ENCODE data around the gene LRP5. TPM values are rescaled to one million over a fixed set of nuclear protein-coding genes. Genes with fewer than 3 reads are reported as not detected.

LRP5 gene
- polyA plus RNA-seq, 3 donors from 2014 or later: 0.03 to 1.2 (median 0.66) TPM

- no peak overlapping the region for H3K27ac Mint-ChIP-seq
These were observed 46.0 kb downstream of the LRP5 start for GRCh38 chr11:68358416-68358815.

GRCh38 chr11:68361702-68362101 is 49.3 kb downstream of the LRP5 start:
- no peaks in the 10 kb centered on the region for H3K36me3 Mint-ChIP-seq

More at GRCh38 chr11:68358416-68358815, 46.0 kb downstream of the LRP5 start:
- Mint-ChIP-seq H3K36me3 (no peaks in the 10 kb centered on the region), H3K27me3 (ENCODE audit: low read depth in 3 of 3) (peaks cover 3 to 5% (median 3%) of the 10 kb centered on the region in 3 donors), H3K9me3 (no peaks in the 10 kb centered on the region), H3K4me3 (no peak overlapping the region), H3K4me1 (no peaks in the 10 kb centered on the region)
- no peak for DNase-seq

GRCh38 chr11:68362801-68363379 is 50.5 kb downstream of the LRP5 start:
- Mint-ChIP-seq H3K4me3 (no peak overlapping the region), H3K27me3 (ENCODE audit: low read depth in 3 of 3) (peaks cover 3 to 6% (median 3%) of the 10 kb centered on the region in 3 donors), H3K4me1 (no peaks in the 10 kb centered on the region), H3K9me3 (no peaks in the 10 kb centered on the region), H3K27ac (no peak overlapping the region), H3K36me3 (no peaks in the 10 kb centered on the region)
- DNase-seq: no peak

More at GRCh38 chr11:68361702-68362101, 49.3 kb downstream of the LRP5 start:
- Mint-ChIP-seq H3K27ac (no peak overlapping the region), H3K27me3 (ENCODE audit: low read depth in 3 of 3) (peaks cover 0 to 6% (median 5%) of the 10 kb centered on the region in 3 donors), H3K4me3 (no peak overlapping the region), H3K9me3 (no peaks in the 10 kb centered on the region), H3K4me1 (no peaks in the 10 kb centered on the region)
- DNase-seq: no peak

- Mint-ChIP-seq H3K36me3 (no peaks in the 10 kb centered on the region), H3K4me1 (no peaks in the 10 kb centered on the region), H3K4me3 (no peak overlapping the region), H3K9me3 (no peaks in the 10 kb centered on the region), H3K27ac (no peak overlapping the region), H3K27me3 (ENCODE audit: low read depth in 3 of 3) (peaks cover 3% of the 10 kb centered on the region in 3 donors)
- DNase-seq: no peak
These were observed 51.4 kb downstream of the LRP5 start for GRCh38 chr11:68363776-68364175.

GRCh38 chr11:68364581-68364980 is 52.2 kb downstream of the LRP5 start:
- no peaks in the 10 kb centered on the region for H3K9me3 Mint-ChIP-seq
- H3K4me3 Mint-ChIP-seq: no peak overlapping the region
- no peak overlapping the region for H3K27ac Mint-ChIP-seq
- peaks cover 3% of the 10 kb centered on the region in 3 donors for H3K27me3 Mint-ChIP-seq (ENCODE audit: low read depth in 3 of 3)
- no peaks in the 10 kb centered on the region for H3K36me3 Mint-ChIP-seq
- DNase-seq: no peak
- H3K4me1 Mint-ChIP-seq: no peaks in the 10 kb centered on the region

- DNase-seq: no peak
- no peaks in the 10 kb centered on the region for H3K36me3 Mint-ChIP-seq
- H3K27me3 Mint-ChIP-seq (ENCODE audit: low read depth in 3 of 3): peaks cover 3% of the 10 kb centered on the region in 3 donors
- no peaks in the 10 kb centered on the region for H3K4me1 Mint-ChIP-seq
- H3K9me3 Mint-ChIP-seq: no peaks in the 10 kb centered on the region
- H3K4me3 Mint-ChIP-seq: no peak overlapping the region
- no peak overlapping the region for H3K27ac Mint-ChIP-seq
These were observed 53.6 kb downstream of the LRP5 start for GRCh38 chr11:68365943-68366435.

GRCh38 chr11:68367252-68367651 is 54.9 kb downstream of the LRP5 start:
- no peak for DNase-seq
- H3K36me3 Mint-ChIP-seq: no peaks in the 10 kb centered on the region
- no peaks in the 10 kb centered on the region for H3K4me1 Mint-ChIP-seq
- peaks cover 3 to 6% (median 5%) of the 10 kb centered on the region in 3 donors for H3K27me3 Mint-ChIP-seq (ENCODE audit: low read depth in 3 of 3)
- H3K4me3 Mint-ChIP-seq: no peak overlapping the region
- H3K27ac Mint-ChIP-seq: no peak overlapping the region
- no peaks in the 10 kb centered on the region for H3K9me3 Mint-ChIP-seq

- Mint-ChIP-seq H3K27ac (no peak overlapping the region), H3K9me3 (no peaks in the 10 kb centered on the region), H3K27me3 (ENCODE audit: low read depth in 3 of 3) (peaks cover 1 to 10% (median 6%) of the 10 kb centered on the region in 3 donors), H3K4me3 (no peak overlapping the region), H3K4me1 (no peaks in the 10 kb centered on the region), H3K36me3 (no peaks in the 10 kb centered on the region)
- DNase-seq: no peak
These were observed 57.4 kb downstream of the LRP5 start for GRCh38 chr11:68369756-68370155.

- Mint-ChIP-seq H3K4me1 (no peaks in the 10 kb centered on the region), H3K36me3 (no peaks in the 10 kb centered on the region), H3K9me3 (no peaks in the 10 kb centered on the region), H3K4me3 (no peak overlapping the region), H3K27me3 (ENCODE audit: low read depth in 3 of 3) (peaks cover 1 to 11% (median 6%) of the 10 kb centered on the region in 3 donors), H3K27ac (no peak overlapping the region)
- no peak for DNase-seq
These were observed 58.1 kb downstream of the LRP5 start for GRCh38 chr11:68370211-68371111.

- DNase-seq: no peak
- H3K27me3 Mint-ChIP-seq (ENCODE audit: low read depth in 3 of 3): peaks cover 1 to 11% (median 6%) of the 10 kb centered on the region in 3 donors
- H3K9me3 Mint-ChIP-seq: no peaks in the 10 kb centered on the region
- peak overlapping the region in 2 of 6 donors; percentile 27 to 53 for H3K27ac Mint-ChIP-seq
- H3K4me1 Mint-ChIP-seq: no peaks in the 10 kb centered on the region
- no peak overlapping the region for H3K4me3 Mint-ChIP-seq
- H3K36me3 Mint-ChIP-seq: no peaks in the 10 kb centered on the region
These were observed 59.0 kb downstream of the LRP5 start for GRCh38 chr11:68371171-68372041.

GRCh38 chr11:68372114-68372513 is 59.7 kb downstream of the LRP5 start:
- H3K27ac Mint-ChIP-seq: peak overlapping the region in 2 of 6 donors; percentile 27 to 53
- H3K4me1 Mint-ChIP-seq: no peaks in the 10 kb centered on the region
- no peak for DNase-seq
- peaks cover 1 to 11% (median 6%) of the 10 kb centered on the region in 3 donors for H3K27me3 Mint-ChIP-seq (ENCODE audit: low read depth in 3 of 3)
- no peak overlapping the region for H3K4me3 Mint-ChIP-seq
- no peaks in the 10 kb centered on the region for H3K36me3 Mint-ChIP-seq
- no peaks in the 10 kb centered on the region for H3K9me3 Mint-ChIP-seq

- DNase-seq: no peak
- Mint-ChIP-seq H3K36me3 (no peaks in the 10 kb centered on the region), H3K9me3 (no peaks in the 10 kb centered on the region), H3K27ac (no peak overlapping the region), H3K4me1 (no peaks in the 10 kb centered on the region), H3K27me3 (ENCODE audit: low read depth in 3 of 3) (peaks cover 1 to 11% (median 2%) of the 10 kb centered on the region in 3 donors), H3K4me3 (no peak overlapping the region)
These were observed 60.2 kb downstream of the LRP5 start for GRCh38 chr11:68372625-68373024.

GRCh38 chr11:68373189-68373814 is 60.9 kb downstream of the LRP5 start:
- Mint-ChIP-seq H3K4me3 (no peak overlapping the region), H3K36me3 (no peaks in the 10 kb centered on the region), H3K4me1 (no peaks in the 10 kb centered on the region), H3K27me3 (ENCODE audit: low read depth in 3 of 3) (peaks cover 1 to 11% (median 2%) of the 10 kb centered on the region in 3 donors), H3K9me3 (no peaks in the 10 kb centered on the region), H3K27ac (no peak overlapping the region)
- no peak for DNase-seq

Measured in immature natural killer cell (primary cell).